Measurements from ENCODE around the gene SLC22A16.
"Not testable (repeated sequence)": the region's sequence is repeated elsewhere in the genome, so short reads cannot be mapped to it uniquely, and the experiment has no call there.

SLC22A16 gene, protein sequence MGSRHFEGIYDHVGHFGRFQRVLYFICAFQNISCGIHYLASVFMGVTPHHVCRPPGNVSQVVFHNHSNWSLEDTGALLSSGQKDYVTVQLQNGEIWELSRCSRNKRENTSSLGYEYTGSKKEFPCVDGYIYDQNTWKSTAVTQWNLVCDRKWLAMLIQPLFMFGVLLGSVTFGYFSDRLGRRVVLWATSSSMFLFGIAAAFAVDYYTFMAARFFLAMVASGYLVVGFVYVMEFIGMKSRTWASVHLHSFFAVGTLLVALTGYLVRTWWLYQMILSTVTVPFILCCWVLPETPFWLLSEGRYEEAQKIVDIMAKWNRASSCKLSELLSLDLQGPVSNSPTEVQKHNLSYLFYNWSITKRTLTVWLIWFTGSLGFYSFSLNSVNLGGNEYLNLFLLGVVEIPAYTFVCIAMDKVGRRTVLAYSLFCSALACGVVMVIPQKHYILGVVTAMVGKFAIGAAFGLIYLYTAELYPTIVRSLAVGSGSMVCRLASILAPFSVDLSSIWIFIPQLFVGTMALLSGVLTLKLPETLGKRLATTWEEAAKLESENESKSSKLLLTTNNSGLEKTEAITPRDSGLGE

DNA sequence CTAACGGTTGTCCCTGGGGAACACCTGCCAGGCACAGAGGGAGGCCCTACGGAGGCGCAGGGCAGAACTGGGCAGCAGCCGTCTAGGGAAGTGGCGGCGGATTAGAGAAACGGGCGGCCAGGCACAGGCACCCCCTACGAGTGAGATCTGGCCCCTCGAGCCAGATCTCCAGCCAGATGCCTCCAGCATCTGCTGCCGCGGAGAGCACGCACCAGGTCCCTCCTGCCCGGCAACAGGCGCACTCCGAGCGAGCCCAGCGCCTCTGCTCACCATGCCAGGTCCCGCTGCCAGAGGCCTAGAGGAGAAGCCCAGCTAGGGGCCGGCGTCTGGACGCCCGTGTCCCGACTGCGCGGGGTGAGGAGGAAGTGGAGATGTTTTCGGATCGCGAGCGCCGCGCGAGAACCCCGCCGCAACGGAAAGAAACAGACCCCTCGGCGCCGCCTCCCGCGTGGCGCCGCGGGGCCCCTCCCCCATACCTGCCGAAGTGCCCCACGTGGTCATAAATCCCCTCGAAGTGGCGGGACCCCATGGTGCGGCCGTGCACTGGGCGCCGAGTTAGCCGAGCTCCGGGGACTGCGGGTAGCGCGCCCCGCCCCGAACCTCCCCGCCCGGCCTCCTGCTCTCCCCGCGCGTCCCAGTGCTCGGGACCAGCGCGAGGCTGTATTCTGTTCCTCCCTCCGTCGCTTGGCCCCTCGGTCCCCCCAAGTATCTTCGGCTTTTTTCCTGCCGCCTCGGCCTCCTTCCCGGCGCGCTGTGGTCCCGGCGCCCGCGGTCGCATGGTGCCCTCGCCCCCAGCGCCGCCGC lies at the start of gene SLC22A16:
Gene SLC22A16, minus strand, starts transcription at position 568 of the 804 bp plus-strand sequence. Its CDS starts 39 bp downstream, at position 529.
- DNase-seq = no peak

DNA sequence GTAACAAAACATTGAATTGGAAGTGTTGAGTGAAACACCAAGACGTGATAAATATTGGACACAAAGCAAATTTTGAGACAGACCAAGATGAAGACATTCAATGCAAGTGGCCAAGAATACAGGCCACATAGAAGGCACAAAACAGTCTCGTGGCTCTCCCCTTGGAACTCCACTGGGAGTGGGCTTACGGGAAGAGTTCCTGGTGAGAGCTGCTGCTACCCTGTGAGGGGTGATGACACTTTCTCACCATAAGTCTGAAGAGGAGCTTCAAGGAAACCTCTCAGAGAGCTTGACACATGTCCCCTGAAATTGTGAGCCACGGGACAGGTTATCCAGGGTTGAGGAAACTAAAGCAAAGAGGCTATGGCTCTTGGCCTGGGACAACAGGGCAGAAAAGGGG lies 48.6 kb upstream of the SLC22A16 start:
- no peak for DNase-seq

DNA sequence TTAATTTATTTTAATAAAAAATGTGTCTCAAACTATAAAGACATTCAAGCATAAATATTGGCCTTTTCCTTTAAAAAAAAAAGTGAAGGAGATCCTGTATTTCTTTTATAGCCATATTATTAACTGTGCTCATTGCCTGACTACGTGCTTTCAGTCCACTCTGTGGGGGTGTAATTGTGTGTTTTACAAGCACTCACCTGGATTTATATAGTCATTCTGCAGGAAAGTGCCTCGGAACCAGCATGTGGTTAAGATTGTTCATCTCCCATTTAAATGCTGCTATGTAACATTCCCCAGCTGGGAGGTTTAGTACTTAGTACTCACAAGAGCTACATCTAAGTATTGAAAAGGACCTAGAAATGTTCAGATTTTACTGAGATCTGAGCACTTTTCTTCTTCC lies 47.9 kb upstream of the SLC22A16 start:
- DNase-seq = no peak

DNA sequence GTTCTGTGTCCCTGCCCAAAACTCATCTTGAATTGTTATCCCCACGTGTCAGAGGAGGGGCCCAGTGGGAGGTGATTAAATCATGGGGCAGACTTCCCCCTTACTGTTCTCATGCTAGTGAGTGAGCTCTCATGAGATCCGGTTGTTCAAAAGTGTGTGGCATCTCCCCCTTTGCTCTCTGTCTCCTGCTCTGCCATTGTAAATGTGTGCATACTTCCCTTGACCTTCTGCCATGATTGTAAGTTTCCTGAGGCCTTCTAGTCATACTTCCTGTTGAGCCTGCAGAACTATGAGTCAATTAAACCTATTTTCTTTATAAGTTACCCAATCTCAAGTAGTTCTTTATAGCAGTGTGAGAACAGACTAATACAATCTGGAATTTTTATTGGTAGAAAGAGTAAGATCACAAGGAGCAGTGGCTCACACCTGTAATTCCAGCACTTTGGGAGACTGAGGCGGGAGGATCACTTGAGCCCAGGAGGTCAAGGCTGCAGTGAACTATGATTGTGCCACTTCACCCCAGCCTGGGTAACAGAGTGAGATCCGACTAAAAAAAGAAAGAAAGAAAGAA lies 47.1 kb upstream of the SLC22A16 start:
- DNase-seq = no peak

DNA sequence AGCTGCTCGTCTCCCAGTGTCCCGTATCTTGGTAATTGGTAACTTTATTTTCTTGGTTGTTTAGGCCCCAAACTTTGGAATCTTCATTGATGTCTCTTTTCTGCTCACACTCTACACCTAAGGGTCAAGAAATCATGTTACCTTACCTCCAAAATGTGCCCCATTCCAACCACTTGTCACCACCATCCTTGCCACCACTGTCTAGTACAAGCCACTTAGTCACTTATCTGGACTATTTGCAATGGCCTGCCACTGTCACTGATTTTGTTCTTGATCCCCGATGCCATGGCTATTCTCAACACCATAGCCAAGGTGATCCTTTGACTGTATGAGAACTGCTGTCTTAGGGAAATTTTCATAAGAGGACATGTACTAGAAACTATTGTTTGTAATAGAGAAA lies 46.0 kb upstream of the SLC22A16 start:
- no peak for DNase-seq

DNA sequence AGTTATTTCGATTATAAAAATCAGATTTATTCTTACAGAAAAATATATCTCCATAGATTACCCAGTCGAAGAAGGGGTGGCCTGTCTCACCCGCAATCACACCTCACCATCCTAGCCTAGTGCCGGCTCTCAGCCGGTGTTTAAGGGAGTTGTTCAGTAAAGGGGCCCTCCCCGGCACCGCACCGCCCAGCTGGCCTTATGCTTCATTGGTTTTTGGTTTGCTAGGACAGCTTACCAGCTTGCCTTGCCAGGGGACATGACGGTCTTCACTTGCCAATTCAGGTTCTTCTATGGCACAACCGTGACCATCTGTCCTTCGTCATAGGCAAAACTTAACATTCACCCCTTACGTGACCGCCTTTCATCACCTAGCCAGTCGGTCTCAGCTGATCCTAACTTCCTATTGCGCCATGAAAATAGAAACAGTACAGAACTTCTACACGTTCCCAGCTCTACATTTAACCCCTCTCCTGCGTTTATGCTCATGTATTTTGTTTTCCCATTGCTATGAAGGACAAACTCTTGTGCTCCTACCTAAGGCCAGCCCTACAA lies 44.7 kb upstream of the SLC22A16 start:
- no peak for DNase-seq

DNA sequence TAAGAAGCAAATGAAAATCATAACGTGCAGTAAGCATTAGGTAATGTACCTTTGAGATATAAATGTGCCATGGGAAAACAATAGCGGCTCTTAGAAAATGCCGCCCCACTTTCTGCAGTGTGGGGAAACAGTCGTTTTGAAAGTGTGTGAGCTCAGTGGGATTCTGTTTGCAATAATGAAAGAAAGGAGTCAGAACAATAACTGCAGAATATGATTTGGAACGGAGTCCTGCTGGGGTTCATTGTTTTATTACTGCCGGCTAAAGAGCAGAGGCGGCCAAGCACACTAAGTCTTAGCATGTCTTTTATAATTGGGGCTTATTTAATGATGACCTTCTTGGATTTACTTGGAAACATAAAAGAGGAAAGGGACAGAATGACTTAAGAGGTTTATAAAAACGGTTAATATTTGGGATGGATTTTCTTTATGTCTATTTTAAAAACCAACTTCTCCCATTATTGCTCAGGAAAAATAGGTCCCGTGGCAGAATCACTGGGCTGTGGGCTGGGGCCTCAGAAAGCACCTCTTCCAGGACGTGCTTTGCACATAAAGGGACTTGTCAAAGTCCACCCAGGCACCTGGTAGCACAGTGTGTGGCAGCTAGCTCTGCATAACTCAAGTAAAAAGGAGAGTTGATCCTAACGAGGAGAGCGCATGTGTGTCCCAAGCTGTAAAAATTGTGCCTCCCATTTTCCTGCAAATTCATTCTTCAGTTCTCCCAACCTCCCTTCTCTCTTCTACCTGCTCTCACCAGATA lies 44.0 kb upstream of the SLC22A16 start:
- DNase-seq = no peak

DNA sequence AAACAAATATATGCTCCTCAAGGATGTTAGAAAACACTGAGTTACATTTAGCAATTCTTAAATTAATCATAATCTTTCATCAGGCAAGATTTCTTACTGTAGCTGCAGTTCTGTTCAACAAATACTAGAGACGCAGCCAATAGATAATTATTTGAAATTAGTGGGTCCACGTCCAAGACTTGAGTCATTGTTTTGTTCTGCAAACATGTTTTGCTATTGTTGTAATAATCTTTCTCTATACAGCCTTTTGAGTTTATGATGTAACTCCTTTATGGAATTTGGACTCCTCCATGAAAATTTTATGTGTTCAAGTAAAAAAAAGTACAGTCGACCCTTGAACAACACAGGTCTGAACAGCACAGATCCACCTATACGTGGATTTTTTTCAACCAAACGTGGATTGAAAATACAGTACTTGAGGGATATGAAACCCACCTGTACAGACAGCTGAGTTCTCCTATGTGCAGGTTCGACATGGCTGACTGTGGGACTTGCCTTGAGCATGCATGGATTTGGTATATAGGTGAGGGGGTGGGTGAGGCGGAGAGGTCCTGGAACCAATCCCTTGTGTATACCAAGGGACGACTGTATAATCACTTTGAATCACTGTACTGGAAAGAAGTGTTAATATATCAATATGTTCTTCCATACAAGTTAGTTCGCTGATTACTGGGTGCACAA lies 41.3 kb upstream of the SLC22A16 start:
- DNase-seq = no peak

DNA sequence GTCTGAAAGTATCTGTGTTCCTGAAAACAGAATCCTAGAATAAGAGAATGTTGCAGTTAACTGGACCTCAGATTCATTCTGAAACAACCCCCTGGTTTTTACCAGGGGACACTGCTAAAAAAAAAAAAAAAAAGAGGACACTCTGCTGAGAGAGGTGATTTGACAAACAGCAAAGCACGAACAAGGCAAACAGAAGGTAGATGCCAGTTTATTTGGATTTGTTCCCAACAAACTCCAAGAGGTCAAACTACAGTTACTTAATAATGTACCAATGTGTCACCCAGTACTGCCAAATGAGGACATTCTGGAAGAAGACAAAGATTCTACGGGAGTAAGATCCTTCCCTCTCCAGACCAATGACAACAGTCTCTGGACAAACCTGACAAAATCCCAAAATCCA lies 40.6 kb upstream of the SLC22A16 start:
- DNase-seq = no peak

DNA sequence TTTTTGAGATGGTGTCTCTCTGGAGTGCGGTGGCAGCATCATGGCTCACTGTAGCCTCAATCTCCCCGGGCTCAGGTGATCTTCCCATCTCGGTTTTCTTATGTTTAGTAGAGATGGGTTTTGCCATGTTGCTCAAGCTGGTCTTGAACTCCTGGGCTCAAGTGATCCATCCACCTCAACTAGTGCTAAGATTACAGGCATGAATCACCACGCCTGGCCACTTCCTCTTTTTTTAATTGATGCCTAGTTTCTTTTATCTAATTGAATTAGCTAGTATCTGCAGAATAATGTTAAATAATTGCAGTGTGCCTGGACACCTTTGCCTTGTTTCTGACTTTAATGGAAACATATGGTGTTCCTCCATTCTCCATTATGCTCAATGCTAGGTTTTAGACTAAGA lies 38.4 kb upstream of the SLC22A16 start:
- DNase-seq = no peak

DNA sequence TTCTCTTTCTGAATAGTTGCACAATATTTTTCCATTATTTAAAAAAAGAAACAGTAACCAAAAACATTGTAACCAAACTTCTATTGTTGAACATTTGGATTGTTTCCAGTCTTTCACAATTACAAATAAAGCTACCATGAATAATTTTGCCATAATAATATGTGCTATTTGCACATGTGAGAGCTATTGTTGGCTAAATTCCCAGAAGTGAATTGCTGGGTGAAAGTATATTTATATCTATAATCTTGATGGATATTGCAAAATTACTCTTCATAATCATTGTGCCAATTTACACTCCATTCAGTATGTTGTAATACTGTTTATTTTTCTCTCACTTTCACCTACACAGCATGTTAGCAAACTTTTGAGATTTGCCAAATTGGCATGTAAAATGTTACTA lies 36.6 kb upstream of the SLC22A16 start:
- DNase-seq = no peak

DNA sequence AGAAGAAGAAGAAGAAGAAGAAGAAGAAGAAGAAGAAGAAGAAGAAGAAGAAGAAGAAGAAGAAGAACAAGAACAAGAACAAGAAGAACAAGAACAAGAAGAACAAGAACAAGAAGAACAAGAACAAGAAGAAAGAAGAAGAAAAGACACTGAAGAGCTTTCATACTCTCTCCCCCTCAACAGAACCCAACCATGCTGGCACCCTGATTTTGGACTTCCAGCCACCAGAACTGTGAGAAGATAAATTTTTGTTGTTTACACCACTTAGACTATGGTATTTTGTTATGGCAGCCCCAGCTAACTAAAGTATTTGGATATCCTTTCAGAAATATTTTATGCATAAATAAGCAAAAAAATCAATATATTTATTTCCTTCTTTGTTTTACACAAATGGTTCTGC lies 36.1 kb upstream of the SLC22A16 start:
- DNase-seq = not testable (repeated sequence)

DNA sequence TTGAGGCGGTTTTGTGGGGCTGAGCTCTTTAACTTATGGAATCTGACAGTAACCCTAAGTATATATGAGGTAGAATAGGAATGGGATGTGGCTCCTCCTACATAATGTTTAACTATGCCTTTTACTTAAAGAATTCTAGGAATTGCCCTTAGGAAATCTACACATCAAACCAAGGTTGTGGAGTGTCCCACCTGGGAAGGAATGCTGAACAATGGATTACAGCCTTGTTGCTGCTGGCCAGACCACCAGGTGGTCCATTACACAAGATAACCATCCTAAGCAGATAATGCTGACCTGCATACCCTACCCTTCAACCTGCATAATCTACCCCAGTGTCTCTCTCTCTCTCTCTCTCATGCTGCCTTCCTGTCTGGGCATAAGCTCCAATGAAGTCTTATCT lies 35.0 kb upstream of the SLC22A16 start:
- no peak for DNase-seq

DNA sequence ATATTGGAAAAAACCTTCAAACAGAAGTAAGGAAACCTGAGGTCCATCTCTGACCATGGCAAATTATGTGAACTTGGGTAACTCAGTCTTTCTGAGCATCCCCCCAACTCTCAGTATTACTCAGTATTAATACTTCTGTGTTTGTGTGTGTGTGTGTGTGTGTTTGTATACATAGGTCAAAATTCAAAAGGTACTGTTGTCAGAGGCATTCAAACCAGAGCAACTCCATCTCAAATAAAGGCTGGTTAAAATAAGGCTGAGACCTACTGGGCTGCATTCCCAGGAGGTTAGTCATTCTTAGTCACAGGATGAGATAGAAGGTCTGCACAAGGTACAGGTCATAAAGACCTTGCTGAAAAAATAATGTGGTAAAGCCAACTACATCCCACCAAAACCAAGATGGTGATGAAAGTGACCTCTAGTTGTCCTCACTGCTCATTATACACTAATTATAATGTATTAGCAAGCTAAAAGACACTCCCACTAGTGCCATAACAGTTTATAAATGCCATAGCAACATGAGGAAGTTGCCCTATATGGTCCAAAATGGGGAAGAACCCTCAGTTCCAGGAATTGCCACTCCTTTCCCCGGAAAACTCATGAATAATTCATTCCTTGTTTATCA lies 33.3 kb upstream of the SLC22A16 start:
- DNase-seq = no peak

DNA sequence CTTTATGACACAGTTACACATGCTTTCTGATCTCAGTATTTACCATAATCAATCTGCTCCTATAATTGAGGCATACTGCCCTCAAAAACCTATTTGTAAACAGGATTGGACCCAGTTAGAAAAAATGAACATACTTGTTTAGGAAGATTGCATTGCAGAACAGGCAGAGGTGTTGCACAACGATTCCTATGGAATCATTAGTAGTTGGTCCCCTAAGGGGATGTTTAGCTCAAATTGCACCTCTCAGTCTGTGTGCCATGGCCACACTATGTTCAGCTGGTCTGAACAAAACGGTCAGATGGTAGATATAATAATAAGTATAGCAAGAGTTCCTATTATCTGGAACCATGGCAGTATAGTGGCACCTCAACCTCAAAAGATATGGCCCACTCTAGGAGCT lies 28.5 kb upstream of the SLC22A16 start:
- DNase-seq = not testable (repeated sequence)

DNA sequence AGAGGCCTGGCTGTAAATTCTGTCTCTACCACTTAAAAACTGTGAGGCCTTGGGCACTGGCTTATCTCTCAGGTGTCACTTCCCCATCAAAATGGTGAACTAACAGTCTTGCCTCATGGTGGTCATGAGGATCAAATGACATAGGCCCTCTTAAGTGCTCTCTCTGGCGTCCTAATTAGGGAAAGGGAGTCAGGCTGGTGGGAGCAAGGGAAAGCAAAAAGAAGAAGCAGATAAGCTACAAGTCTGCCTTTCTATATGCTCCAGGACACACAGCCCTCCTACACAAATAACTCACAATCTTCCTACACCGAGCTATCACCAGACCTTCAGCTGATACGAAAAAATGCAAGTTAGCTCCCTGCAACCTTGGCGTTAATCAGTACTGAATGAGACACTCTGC lies 19.5 kb upstream of the SLC22A16 start:
- DNase-seq = no peak

DNA sequence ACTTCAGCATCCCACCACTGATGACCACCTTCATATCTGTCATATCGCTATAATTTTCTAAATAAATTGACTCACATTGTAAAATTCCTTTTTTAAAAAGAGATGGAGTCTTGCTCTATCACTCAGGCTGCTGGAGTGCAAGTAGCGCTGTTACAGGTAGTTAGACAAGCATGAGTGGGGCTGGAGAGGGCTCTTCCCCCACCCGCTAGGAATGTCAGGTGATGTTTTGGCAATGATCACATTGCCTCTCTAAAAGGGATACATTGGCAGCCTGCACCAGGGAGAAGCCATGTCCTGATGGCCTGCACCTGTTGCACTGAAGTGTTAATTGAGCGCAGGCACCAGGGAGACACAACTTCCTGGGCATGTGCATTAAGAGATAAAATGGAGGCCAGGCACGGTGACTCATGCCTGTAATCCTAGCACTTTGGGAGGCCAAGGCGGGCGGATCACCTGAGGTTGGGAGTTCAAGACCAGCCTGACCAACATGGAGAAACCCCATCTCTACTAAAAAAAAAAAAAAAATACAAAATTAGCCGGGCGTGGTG lies 16.9 kb upstream of the SLC22A16 start:
- DNase-seq = no peak

DNA sequence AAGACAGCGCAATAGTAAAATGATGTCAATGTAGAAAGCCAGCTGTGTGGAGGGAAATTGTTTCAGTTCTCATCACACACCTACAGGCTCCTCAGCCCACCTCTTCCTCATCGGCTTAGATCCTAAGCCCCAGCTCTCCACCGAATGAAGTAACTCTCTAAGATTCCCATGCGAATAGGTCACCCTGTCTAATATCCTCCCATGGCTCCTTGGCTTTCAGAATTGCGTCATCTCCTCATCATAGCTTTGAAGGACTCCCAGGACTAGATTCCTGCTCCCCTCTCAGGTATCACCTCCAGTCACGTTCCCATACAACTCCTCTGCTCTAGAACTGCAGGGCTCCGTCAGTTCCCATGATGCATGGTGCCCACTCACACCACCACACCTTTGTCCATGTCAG lies 16.2 kb upstream of the SLC22A16 start:
- DNase-seq = no peak

DNA sequence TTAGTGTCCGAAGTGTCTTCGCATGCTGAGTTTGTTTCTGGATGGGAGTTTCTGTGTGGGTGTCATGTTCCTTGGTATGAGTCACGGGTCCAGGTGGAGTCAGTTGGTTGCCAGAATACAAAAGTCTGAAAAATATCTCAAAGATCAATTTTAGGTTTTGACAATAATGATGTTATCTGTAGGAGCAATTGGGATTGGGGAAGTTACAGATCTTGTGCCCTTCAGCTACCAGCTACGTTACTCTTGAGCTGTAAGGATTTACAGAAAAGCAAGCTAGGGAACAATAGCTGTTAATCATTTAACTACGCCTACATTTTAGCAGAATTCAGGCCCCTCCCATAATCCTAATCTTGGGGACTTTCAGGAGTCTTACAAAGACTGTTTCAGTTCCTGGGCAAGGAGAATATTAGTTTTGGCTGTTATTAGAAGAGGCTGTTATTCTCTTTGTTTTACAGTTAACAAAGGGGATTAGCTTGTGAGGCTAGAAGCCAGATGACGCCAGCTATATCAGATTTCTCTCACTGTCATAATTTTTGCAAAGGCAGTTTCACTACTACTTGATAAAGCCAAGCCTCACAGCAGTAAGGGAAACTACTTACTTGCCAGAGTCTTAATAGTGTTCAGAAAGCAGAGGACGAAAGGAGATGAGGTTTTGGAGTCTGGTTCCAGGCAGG lies 15.4 kb upstream of the SLC22A16 start:
- DNase-seq = no peak

DNA sequence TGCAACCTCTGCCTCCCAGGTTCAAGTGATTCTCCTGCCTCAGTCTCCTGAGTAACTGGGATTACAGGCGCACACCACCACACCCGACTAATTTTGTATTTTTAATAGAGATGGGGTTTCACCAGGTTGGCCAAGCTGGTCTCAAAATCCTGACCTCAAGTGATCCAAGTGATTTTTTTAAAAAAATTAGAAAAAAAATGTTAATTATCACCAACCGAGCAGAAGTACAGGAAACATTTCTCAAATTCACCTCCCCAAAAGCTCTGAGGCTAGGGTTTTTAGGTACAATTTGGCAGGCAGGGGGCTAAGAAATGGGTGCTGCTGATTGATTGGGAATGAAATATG lies 14.9 kb upstream of the SLC22A16 start:
- DNase-seq = no peak

DNA sequence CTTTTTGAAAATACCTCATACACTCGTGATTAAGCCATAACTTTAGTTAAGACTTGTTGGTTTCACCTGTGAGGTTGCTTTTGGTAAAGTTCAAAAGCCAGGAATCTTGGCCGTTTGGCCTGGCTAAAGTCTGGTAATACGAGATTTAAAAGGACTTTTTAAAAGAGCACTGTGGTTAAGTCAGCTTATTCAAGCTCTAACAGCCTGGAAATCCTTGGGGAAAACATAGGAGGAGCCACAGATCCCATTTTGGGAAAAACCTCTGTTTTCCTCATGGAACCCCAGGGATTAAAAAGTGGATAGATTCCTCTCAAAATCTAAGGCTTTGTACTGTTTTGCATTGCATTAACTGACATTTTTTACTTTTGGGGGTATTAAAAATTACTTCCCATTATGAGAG lies 13.7 kb upstream of the SLC22A16 start:
- DNase-seq = no peak
